HFF-Myc (cell line): ENCODE data around the gene NOC2L.
"Not testable (repeated sequence)": the region's sequence is repeated elsewhere in the genome, so short reads cannot be mapped to it uniquely, and the experiment has no call there.

Experiments
- DNase-seq: peaks from one replicate; pipeline ENCODE4 v3.0.0-alpha.2; 2011; ENCODE audit warnings: low read depth; ENCODE audit errors: extremely low read depth
- H3K4me3 ChIP-seq: replicated peaks from 2 replicates; pipeline ENCODE4 v1.5.1; 2011; ENCODE audit warnings: low read depth, mild to moderate bottlenecking, control low read depth, low read length
- TF ChIP-seq, protein P1 (sequence below): IDR thresholded peaks from 2 replicates; pipeline ENCODE4 v1.5.1; 2012; ENCODE audit warnings: mild to moderate bottlenecking, low read depth, low read length, control low read depth; ENCODE audit errors: missing control alignments

The NOC2L gene

DNA sequence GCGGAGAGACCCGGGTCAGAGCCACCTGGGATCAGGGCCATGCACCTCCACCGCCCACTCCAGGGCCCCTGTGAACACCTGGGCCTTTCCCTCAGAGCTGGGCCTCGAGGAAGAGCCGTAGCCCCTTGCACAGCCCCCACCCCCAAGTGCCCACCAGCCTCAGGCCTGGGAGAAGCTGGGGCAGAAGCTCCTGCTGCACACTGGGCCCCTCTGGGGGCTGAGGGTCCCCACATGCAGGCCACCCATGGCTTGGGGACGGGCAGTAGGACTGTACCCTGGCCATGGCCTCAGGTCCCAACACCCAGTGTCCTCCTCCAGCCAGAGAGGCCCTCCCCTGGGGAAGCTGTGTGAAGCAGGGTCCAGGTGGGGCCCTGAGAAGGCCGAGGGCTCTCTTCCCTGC is 6.5 kb downstream of the NOC2L start:
- no peak for DNase-seq
- H3K4me3 ChIP-seq = no peak overlapping the region
- TF ChIP-seq, protein P1, sequence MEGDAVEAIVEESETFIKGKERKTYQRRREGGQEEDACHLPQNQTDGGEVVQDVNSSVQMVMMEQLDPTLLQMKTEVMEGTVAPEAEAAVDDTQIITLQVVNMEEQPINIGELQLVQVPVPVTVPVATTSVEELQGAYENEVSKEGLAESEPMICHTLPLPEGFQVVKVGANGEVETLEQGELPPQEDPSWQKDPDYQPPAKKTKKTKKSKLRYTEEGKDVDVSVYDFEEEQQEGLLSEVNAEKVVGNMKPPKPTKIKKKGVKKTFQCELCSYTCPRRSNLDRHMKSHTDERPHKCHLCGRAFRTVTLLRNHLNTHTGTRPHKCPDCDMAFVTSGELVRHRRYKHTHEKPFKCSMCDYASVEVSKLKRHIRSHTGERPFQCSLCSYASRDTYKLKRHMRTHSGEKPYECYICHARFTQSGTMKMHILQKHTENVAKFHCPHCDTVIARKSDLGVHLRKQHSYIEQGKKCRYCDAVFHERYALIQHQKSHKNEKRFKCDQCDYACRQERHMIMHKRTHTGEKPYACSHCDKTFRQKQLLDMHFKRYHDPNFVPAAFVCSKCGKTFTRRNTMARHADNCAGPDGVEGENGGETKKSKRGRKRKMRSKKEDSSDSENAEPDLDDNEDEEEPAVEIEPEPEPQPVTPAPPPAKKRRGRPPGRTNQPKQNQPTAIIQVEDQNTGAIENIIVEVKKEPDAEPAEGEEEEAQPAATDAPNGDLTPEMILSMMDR = no peak

DNA sequence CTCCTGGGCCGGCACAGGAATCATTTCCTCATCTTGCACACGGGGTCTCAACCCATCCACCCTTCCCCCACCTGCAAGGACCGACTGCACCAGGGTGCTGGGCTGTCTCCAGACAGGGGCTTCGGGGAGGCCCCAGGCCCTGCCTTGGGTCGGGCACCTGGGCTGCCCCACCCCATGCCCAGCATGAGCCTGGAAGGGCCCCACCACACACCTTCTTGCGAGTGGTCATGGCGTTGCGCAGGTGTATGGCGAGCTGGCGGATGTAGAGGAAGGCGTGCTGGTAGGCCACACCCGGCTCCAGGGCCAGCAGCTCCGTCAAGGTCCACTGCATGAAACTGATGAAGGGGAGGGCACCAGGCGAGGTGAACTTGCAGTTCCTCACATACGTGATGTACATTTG is 6.9 kb downstream of the NOC2L start:
- no peak for DNase-seq
- no peak overlapping the region for H3K4me3 ChIP-seq
- TF ChIP-seq, protein P1 = no peak

DNA sequence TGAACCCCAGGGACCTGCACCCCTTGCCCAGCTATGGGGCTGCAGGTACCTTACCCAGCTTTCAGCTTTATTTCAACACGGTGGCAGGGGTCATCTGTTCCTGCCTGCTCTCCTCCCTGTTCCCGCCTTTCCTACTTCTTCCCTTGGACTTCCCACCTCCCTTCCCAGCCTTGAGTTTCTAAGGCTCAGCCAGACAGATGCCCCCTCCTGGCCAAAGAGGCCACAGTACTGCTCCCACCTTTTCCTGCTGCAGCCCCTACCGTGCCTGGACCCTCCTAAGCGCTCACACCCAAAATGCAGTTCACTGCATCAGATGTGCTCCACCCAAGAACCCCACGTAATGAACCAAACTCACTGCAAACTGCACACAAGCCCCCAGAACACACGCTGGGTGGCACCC is 7.7 kb downstream of the NOC2L start:
- no peak for DNase-seq
- no peak overlapping the region for H3K4me3 ChIP-seq
- TF ChIP-seq, protein P1 = peak; percentile 49

DNA sequence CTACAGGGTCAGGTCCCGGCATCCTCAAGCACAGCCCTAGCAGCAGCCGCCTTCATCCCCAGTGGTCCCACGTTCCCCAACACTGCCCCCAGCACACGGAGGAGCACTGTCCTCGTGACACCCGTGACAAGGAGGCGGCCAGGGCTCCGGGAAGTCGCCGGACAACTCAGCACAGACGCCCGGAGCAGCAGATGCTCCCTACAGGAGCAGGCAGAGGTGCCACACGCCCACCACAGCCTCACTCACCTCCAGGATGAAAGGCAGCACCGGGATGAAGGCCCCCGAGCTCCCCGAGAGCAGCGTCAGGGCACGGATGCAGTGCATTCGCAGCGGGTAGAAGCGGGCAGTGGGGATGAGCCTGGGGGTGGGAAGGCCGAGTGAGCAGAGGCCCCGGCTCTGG is 8.2 kb downstream of the NOC2L start:
- TF ChIP-seq, protein P1 = no peak
- no peak overlapping the region for H3K4me3 ChIP-seq
- no peak for DNase-seq

GRCh38 chr1:950268-950667 is 8.8 kb downstream of the NOC2L start:
- DNase-seq = no peak
- TF ChIP-seq, protein P1 = no peak
- H3K4me3 ChIP-seq = no peak overlapping the region

GRCh38 chr1:947958-948357 is 11.1 kb downstream of the NOC2L start:
- no peak overlapping the region for H3K4me3 ChIP-seq
- TF ChIP-seq, protein P1 = no peak
- no peak for DNase-seq

GRCh38 chr1:946811-947210 is 12.2 kb downstream of the NOC2L start:
- DNase-seq, H3K4me3 ChIP-seq: not testable (repeated sequence)
